ACHN (cell line): ENCODE data around the gene HCRT.
"Not testable (repeated sequence)": the region's sequence is repeated elsewhere in the genome, so short reads cannot be mapped to it uniquely, and the experiment has no call there.

ENCODE experiments used
- DNase-seq: peaks from one replicate; pipeline ENCODE4 v3.0.0-alpha.2; 2015
- in situ Hi-C: cut with HindIII; loops from 2 replicates; pipeline ENCODE4 v1.10.0; 2017; ENCODE audit warnings: low sequenced_read_pairs, low pct_ligation_motif_present, low pct_unique_long_range_greater_than_20kb

HCRT gene

GRCh38 chr17:42200706-42201457 is 15.6 kb upstream of the HCRT start:
- in situ Hi-C loops = no loop called here

GRCh38 chr17:42199416-42200011 is 14.3 kb upstream of the HCRT start:
- no peak for DNase-seq
- in situ Hi-C loops = no loop called here

More at GRCh38 chr17:42200706-42201457, 15.6 kb upstream of the HCRT start:
- DNase-seq = no peak

GRCh38 chr17:42198897-42199296 is 13.6 kb upstream of the HCRT start:
- DNase-seq = no peak
- in situ Hi-C loops = no loop called here

- no peak for DNase-seq
- in situ Hi-C loops = no loop called here
Measured at GRCh38 chr17:42197564-42198156, 12.4 kb upstream of the HCRT start.

GRCh38 chr17:42193969-42194899 is 9.0 kb upstream of the HCRT start, which contains the start of gene GHDC:
GHDC (minus strand) TSS chr17:42194494; CDS start chr17:42193581, 913 bp downstream.
- in situ Hi-C loops = no loop called here
- DNase-seq = peak; percentile 85

- in situ Hi-C loops = no loop called here
Measured at GRCh38 chr17:42193216-42193968, 8.1 kb upstream of the HCRT start.

GRCh38 chr17:42192189-42193126 is 7.2 kb upstream of the HCRT start:
- no peak for DNase-seq
- in situ Hi-C loops = no loop called here

More at GRCh38 chr17:42193216-42193968, 8.1 kb upstream of the HCRT start:
- DNase-seq = no peak

- in situ Hi-C loops = no loop called here
- DNase-seq = no peak
Measured at GRCh38 chr17:42191275-42191608, 6.0 kb upstream of the HCRT start.

- in situ Hi-C loops = no loop called here
Measured at GRCh38 chr17:42190491-42191274, 5.4 kb upstream of the HCRT start.

GRCh38 chr17:42189651-42189965 is 4.4 kb upstream of the HCRT start:
- DNase-seq = no peak
- in situ Hi-C loops = no loop called here

More at GRCh38 chr17:42190491-42191274, 5.4 kb upstream of the HCRT start:
- no peak for DNase-seq

GRCh38 chr17:42188749-42189650 is 3.7 kb upstream of the HCRT start:
- in situ Hi-C loops = no loop called here
- DNase-seq = no peak

GRCh38 chr17:42187833-42188232 is 2.6 kb upstream of the HCRT start:
- DNase-seq = no peak
- in situ Hi-C loops = no loop called here

- DNase-seq, in situ Hi-C loops: not testable (repeated sequence)
Measured at GRCh38 chr17:42186191-42186590, 939 bp upstream of the HCRT start.

- in situ Hi-C loops = no loop called here
- DNase-seq = no peak
Measured at GRCh38 chr17:42185621-42185930, 324 bp upstream of the HCRT start.

GRCh38 chr17:42183741-42184711 is 1.2 kb downstream of the HCRT start:
- peak; percentile 82 for DNase-seq
- in situ Hi-C loops = no loop called here
